GM12864 (cell line): ENCODE measurements around the gene RNF43.

Source experiments
- DNase-seq: peaks from one replicate; pipeline ENCODE4 v3.0.0-alpha.2; 2011; ENCODE audit warnings: low read depth
- H3K4me3 ChIP-seq: 2 replicates; pipeline ENCODE4 v1.5.1; 2011; ENCODE audit warnings: mild to moderate bottlenecking, low read depth, low read length, control low read depth
- TF ChIP-seq, protein P1 (sequence below): IDR thresholded peaks from 2 replicates; pipeline ENCODE4 v1.5.1; 2011; ENCODE audit warnings: low read depth, mild to moderate bottlenecking, moderate library complexity, low read length, control low read depth, inconsistent platforms; ENCODE audit errors: missing control alignments

Gene RNF43

GRCh38 chr17:58436245-58436644 is 18.9 kb upstream of the RNF43 start:
- TF ChIP-seq, protein P1, sequence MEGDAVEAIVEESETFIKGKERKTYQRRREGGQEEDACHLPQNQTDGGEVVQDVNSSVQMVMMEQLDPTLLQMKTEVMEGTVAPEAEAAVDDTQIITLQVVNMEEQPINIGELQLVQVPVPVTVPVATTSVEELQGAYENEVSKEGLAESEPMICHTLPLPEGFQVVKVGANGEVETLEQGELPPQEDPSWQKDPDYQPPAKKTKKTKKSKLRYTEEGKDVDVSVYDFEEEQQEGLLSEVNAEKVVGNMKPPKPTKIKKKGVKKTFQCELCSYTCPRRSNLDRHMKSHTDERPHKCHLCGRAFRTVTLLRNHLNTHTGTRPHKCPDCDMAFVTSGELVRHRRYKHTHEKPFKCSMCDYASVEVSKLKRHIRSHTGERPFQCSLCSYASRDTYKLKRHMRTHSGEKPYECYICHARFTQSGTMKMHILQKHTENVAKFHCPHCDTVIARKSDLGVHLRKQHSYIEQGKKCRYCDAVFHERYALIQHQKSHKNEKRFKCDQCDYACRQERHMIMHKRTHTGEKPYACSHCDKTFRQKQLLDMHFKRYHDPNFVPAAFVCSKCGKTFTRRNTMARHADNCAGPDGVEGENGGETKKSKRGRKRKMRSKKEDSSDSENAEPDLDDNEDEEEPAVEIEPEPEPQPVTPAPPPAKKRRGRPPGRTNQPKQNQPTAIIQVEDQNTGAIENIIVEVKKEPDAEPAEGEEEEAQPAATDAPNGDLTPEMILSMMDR, result no peak
- no peak overlapping the region for H3K4me3 ChIP-seq
- DNase-seq, result no peak

DNA sequence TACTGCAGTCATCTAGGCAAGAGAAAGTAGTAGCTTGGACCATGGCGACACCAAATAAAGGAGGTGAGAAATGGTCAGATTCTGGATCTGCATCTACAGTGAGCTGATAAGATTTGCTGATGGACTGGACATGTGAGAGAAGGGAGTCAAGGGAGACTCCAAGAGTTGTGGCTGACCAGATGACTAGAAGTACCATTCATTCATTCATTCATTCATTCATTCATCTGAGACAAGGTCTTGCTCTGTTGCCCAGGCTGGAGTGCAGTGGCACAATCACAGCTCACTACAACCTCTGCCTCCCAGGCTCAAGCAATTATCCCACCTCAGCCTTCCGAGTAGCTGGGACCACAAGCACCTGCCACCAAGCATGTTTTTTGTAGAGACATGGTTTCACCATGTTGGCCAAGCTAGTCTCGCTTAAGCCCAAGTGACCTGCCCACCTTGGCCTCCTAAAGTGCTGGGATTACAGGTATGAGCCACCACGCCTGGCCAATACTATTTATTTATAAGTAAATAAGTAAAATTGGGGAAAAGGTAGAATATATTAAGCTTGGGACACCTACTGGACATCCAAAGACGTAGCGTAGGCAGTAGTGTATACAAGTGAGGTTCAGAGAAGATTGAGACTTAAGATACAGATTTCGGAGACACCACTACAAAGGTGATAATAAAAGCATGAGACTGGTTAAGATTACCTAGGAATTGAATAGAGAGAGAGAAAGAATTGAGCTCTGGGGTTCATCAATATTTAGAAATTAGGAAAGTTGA is 15.7 kb upstream of the RNF43 start:
- TF ChIP-seq, protein P1, result no peak
- no peak for DNase-seq
- no peak overlapping the region for H3K4me3 ChIP-seq

DNA sequence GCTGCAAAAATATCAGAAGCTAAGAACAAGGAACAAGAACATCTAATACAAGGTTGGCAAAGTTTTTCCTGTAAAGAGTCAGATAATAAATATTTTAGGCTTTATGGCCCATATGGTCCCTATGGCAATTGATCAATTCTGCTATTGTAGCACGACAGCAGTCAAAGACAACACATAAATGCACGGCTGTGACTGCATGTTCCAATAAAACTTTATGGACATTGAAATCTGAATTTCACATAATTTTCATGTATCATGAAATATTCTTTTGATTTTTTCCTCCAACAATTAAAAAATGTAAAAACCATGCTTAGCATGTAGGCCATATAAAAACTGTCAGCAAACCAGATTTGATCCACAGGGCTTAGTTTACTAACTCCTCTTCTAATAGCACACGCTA is 10.5 kb upstream of the RNF43 start:
- TF ChIP-seq, protein P1, result no peak
- no peak for DNase-seq
- H3K4me3 ChIP-seq, result no peak overlapping the region

DNA sequence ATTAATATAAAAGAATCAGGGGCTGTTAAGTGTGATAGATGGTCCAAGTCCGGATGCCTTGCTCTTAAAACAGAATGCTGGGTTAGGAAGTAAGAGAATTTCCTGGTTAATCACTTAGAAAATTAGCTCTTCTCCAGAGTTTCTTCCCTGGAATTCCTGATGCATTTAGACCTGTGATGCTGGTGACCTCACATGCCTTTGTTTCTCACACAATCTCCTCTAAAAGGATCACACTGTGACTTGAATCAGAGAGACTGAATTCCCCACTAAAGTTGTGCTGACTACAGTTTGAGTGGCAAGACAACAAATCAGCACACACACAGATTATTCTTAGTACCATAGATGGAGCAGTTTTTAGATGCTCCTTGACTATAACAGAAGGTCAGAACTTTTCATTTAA is 4.4 kb upstream of the RNF43 start:
- no peak overlapping the region for H3K4me3 ChIP-seq
- TF ChIP-seq, protein P1, result no peak
- DNase-seq, result no peak

DNA sequence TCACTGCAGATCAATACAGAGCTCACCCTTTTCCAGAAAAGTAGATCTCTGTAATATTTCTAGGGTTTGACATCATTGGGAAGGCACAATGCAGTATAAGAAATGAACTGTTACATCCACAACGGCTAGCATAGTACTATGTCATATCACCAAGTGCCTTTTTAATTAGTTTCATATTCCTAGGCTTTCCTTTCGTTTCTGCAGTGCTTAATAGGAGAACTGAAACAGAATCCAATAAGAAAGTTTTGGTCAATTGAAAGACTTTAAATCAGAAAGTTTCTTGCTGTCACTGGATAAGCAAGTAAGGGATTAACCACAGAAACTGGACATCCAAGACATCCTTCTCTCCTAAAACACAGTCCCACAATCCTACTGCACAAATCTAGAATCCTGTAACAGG is 3.5 kb upstream of the RNF43 start:
- TF ChIP-seq, protein P1, result no peak
- no peak for DNase-seq
- H3K4me3 ChIP-seq, result no peak overlapping the region

DNA sequence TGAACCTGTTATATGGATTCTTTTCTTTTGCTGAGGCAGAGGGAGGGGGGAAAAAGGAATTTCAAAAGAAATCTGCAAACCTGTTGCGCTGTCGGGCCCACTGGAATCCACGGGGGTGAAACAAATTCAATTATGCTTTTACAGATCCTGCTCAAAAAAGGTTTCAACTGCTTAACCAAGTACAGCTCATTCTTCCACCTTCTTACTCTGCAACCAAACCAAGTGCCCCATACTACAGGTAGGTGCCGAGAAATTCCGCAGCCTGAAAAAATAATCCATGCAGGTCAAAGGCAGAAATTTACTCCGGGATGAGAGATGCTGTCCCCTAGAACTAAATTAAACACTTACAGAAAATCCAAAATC is 416 bp downstream of the RNF43 start:
- H3K4me3 ChIP-seq, result no peak overlapping the region
- TF ChIP-seq, protein P1, result no peak

DNA sequence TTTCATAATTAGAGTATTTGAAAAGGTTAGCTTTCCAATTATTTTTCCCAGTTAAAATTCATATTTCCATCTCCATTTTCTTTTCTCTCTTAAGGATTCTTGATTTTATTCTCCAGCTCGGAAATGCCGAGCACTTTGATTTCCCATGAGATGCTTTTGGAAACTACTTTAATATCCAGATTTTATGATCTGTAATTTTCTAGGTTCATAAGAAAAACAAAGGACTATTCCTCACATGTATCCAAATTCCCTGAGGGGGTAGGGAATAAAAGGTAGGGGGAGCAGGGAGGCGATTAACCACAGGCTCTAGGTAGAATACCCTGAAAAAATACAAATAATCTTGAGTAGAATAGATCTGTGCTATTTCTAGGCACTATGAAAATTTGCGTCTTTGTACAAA is 938 bp downstream of the RNF43 start:
- TF ChIP-seq, protein P1, result no peak
- no peak for DNase-seq
- H3K4me3 ChIP-seq, result no peak overlapping the region

More for the DNA sequence above, 416 bp downstream of the RNF43 start:
- no peak for DNase-seq
